ENCODE measurements around the gene BRSK2.

GRCh38 chr11:1504138-1504537, 114.4 kb downstream of the BRSK2 start:
- TF ChIP-seq POLR2A (IDR thresholded peaks at IDR 0.05) = no peak
- TF ChIP-seq, protein P1, sequence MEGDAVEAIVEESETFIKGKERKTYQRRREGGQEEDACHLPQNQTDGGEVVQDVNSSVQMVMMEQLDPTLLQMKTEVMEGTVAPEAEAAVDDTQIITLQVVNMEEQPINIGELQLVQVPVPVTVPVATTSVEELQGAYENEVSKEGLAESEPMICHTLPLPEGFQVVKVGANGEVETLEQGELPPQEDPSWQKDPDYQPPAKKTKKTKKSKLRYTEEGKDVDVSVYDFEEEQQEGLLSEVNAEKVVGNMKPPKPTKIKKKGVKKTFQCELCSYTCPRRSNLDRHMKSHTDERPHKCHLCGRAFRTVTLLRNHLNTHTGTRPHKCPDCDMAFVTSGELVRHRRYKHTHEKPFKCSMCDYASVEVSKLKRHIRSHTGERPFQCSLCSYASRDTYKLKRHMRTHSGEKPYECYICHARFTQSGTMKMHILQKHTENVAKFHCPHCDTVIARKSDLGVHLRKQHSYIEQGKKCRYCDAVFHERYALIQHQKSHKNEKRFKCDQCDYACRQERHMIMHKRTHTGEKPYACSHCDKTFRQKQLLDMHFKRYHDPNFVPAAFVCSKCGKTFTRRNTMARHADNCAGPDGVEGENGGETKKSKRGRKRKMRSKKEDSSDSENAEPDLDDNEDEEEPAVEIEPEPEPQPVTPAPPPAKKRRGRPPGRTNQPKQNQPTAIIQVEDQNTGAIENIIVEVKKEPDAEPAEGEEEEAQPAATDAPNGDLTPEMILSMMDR (IDR thresholded peaks at IDR 0.05) = no peak
